Stimulated activated CD4-positive, alpha-beta T cell treated with anti-CD3 and anti-CD28 coated beads, Interleukin-2, amount 100 ng/mL, for 24 hours (primary cell): ENCODE data around the gene LEFTY1.
A peak's percentile ranks its signal among the peaks of the same experiment; 100 is the strongest.
"Not testable (repeated sequence)": the region's sequence is repeated elsewhere in the genome, so short reads cannot be mapped to it uniquely, and the experiment has no call there.

ENCODE experiments used
- DNase-seq, 2 donors: peaks; one replicate each; pipeline ENCODE4 v3.0.0-alpha.2; 2020

Gene LEFTY1

DNA sequence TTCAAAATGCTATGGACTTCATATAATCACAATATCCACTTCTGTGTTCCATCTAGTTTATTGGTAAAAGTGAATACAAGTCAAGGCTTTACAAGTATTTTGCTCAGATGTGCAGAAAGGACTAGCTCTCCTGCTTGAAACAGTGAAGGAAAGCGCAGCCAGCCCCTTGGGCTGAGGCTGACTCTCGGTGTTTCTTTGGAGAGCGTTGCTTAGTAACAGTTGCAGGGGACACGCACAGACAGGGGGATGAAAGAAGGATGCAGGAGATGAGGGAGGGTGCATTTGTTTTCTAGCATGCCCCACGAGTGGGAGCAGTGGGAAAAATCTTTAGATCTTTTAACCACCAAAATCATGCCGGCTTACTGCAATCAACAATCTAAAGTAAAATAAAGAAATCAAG is 26.0 kb upstream of the LEFTY1 start:
- DNase-seq: no peak

DNA sequence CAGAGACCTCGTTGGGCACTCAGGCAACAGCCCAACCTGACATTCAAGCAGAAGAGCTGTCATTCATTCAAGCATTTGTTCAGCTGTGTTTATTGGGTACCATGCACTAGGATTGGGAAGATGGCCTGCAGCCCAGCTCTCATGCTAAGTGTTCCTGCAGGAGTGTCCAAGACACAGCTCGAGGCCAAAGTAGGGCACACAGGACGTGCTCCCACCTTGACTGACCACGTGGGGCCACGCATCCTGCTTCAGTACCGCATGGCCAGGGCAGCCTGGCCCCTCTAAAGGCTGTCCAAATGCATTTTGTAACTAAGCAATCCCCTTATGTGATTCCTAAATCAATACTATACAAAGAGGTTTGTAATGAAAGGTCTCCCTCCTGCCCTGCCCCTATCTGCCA is 25.4 kb upstream of the LEFTY1 start:
- no peak for DNase-seq

GRCh38 chr1:225911191-225912130 is 22.5 kb upstream of the LEFTY1 start:
- DNase-seq: peak; percentile 80 to 81

- no peak for DNase-seq
Measured at GRCh38 chr1:225909477-225909876, 20.5 kb upstream of the LEFTY1 start.

- no peak for DNase-seq
Measured at GRCh38 chr1:225908773-225909172, 19.8 kb upstream of the LEFTY1 start.

DNA sequence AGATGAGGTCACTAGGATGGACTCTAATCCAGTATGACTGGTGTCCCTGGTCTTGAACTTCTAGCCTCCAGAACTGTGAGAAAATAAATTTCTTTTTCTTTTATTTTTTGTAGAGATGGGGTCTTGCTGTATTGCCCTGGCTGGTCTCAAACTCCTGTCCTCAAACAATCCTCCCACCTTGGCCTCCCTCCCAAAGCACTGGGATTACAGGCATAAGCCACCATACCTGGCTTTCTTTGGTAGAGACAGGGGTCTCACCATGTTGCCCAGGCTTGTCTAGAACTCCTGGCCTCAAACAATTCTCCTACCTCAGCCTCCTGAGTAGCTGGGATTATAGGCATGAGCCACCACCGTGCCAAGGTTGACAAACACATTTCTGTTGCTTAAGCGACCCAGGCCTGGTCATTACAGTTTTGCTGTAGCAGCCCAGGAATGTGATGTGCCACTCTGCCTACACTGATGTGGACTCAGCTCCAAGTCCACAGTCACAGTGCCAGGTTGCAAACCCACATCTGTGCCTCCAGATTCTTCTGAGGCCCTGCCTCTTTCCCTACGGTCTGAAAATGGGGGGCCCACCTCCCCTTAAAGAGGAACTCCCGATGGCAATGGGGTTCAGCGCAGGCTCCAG is 19.2 kb upstream of the LEFTY1 start:
- no peak for DNase-seq

DNA sequence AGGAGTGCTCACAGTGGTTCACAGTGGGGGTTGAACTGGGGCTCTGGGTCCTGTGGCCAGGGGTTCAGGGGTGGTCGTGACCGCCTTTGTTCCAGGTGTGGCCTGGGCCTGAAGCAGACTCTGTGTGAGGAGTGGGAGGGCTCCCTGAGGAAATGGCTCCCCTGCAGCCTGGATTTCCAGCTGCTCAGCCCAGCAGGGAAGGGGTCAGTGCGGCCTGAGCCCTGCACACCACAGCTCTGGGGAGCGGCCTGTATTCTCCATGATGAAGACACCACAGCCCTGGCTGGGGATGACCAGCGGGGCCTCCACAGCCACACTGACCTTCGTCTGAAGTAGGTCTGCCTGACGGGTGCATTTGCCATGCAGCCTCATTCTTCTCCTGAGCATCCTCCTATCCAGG is 18.4 kb upstream of the LEFTY1 start:
- no peak for DNase-seq

GRCh38 chr1:225906467-225906866 is 17.5 kb upstream of the LEFTY1 start:
- no peak for DNase-seq

DNA sequence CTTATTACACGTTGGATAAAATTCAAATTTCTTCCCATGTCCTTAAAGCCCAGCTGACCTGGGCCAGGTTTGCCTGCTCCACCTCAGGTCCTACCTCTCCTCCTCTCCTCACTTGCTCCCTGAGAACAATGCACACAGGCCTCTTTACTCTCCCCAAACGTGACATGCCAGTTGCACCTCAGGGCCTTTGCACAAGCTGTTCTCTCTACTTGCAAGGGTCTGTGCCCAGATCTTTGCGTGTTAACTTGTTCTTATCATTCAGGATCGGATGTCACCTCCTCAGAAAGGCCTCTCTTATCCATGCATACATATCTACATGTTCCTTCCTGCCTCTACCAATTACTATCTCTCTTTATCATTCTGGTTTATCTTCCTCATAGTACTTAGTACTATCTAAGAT is 14.7 kb upstream of the LEFTY1 start:
- no peak for DNase-seq

DNA sequence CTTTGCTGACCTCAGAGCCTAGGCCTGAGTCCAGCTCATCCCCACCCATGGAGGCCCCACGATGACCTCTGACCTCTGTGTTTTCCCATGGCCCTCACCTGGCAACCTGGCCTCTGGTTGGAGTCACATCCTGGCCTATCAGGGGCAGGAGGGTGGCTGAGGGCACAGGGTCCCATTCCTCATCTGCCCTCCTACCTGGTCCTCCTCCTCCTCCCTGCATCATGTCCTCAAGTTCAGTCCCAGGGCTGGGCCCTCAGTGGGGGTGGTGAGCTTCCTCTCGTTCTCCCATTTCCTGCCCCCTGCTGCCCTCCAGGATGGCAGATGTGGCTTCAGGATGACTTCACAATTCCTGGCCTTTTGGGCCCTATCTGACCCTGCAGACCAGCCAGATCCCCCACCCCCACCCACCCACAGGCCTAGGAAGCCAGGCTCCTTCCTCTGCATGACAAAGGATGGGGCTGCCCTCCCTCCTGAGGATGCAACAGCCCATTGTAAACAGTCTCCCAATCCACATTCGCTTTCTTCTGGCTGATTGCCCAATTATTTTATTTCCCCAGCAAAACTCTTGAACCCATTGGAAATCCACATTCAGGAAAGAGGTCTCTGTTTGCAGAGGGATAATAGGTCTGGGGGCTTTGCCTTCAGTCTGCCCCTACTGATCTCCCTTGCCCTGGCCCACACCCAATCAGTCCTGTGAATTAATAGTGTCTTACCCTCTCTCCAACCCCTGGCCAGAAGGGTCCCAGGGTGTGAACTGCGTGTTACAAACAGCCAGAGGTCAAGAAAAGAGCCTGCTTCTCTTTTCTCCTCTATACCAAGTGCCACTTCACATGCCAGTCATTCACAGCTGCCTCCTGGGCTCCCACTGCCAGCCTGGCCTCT is 10.3 kb upstream of the LEFTY1 start:
- DNase-seq: no peak

- no peak for DNase-seq
Measured at GRCh38 chr1:225897595-225898514, 8.9 kb upstream of the LEFTY1 start.

DNA sequence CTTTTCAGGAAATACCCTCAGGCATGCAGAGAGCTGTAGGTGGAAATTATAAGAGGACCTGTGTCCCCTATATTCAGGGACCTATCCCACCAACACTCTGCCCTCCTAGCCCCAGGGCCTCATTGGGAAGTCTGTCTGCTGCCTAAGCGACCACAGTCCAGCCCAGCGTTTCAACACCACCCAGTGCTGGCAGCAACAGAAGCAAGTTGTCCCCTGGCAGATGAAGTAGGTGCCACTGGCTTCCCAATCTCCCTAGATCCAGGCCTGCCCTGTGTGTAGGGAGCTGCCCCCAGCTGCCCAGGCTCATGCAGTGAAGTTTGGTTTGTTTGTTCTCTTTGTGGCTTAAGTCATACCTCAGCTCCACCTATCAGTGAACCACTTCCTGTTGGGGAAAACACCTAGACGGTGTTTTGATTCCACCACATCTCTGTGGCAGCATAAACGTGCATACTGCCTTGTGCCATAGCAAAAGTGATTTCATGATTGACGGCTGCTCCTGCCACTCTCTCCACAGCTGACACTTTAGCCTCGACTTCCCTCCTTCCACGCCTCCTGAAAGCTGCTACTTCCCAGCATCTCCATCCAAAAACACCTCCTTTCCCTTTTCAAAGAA is 8.1 kb upstream of the LEFTY1 start:
- DNase-seq: peak; percentile 47 to 71

DNA sequence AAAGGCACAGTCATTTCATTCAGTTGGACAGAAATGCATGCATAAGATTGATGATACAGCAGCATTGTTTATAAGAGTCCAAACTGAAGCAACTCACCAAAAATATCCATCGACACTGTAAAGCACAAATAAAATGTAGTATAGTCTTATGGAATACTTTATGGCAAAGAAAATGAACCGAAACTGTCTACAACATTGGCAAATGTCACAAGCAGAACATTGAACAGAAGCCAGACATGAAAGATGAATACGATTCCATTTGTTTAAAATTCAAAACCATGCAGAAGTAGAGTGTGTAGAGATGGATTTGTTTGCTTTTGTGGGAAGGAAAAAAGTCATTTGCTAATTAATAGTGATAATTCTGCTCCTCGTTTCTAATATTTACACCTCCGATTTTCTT is 7.5 kb upstream of the LEFTY1 start:
- no peak for DNase-seq

GRCh38 chr1:225892307-225892706 is 3.4 kb upstream of the LEFTY1 start:
- no peak for DNase-seq

DNA sequence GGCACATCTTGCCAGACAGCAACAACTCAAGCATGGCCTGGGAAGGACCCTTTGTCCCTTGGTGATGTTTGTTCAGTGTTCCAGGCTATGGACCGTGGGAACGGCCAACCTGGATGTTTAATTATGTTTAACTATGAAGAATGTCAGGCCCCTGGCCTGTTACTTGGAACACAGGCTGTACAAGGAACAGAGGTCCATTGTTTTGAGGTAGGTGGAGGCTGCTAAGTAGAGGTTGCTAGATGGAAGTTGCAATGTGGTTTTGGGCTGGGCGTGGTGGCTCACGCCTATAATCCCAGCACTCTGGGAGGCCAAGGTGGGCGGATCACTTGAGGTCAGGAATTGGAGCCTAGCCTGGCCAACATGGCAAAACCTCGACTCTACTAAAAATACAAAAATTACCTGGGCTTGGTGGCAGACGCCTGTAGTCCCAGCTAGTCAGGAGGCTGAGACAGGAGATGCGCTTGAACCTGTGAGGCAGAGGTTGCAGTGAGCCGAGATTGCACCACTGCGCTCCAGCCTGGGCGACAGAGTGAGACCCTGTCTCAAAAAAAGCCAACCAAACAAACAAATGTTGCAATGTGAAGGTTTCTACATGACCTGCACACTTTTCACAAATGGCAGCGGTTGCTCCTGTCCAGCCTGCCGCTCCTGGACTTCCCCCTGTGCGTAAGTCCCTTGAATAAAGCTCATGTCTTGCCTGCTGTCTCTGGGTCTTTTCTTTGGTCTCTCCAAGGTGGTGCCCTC is 2.5 kb upstream of the LEFTY1 start:
- DNase-seq: no peak

- DNase-seq: no peak
Measured at GRCh38 chr1:225890346-225891228, 1.6 kb upstream of the LEFTY1 start.

GRCh38 chr1:225889743-225890142 is 797 bp upstream of the LEFTY1 start:
- no peak for DNase-seq

DNA sequence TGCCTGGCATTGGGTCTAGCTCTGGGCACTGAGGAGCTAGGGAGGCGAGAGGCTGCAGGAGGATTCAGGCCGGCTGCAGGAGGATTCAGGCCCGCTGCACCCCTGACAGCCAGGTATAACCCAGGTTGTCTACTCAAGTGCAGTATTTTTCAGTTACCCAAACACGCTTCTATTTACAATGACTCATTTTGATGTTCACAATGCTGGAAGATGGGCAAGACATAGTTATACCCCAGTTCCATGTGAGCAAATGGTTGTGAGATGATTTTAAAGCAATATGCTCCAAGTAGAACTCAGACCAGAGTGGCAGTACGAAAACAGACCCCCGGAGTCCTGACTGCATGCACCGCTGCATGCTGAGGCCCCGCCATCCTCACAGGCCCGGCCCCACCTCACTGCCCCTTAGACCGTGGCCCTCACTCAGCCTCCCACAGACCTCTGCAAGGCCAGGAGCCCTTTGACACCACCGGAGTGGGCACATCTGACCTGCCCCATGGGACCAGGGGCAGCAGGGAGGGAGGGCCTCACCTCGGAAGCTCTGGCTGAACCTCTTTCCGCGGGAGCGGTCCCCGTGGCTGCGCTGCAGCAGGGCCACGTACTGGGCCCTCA is 553 bp downstream of the LEFTY1 start:
- no peak for DNase-seq

GRCh38 chr1:225887554-225888288 is 1.2 kb downstream of the LEFTY1 start:
- not testable (repeated sequence) for DNase-seq
